ENCODE measurements around the gene FOXP3.

GRCh38 chrX:49246541-49246940 is 18.0 kb downstream of the FOXP3 start:
- no peak for TF ChIP-seq POLR2AphosphoS5 (IDR thresholded peaks at IDR 0.05; ENCODE audit: low read depth, low read length)
- TF ChIP-seq CBX3 (IDR thresholded peaks at IDR 0.05; ENCODE audit: low read depth), result no peak

Measured in HCT116 (cell line).